GM06990 (cell line): ENCODE data around the gene KDELR1.

ENCODE experiments used
- DNase-seq: peaks from one replicate; pipeline ENCODE4 v3.0.0-alpha.2; 2011; ENCODE audit not compliant: insufficient read length; ENCODE audit errors: extremely low read depth
- H3K27me3 ChIP-seq: replicated peaks from 2 replicates; pipeline ENCODE4 v1.6.0; 2011; ENCODE audit warnings: low read length; ENCODE audit not compliant: control insufficient read depth, insufficient read depth
- H3K36me3 ChIP-seq: 2 replicates; pipeline ENCODE4 v1.5.1; 2011; ENCODE audit warnings: low read length; ENCODE audit not compliant: control insufficient read depth, insufficient read depth
- H3K4me3 ChIP-seq: replicated peaks from 2 replicates; pipeline ENCODE4 v1.5.1; 2011; ENCODE audit warnings: low read depth, mild to moderate bottlenecking, control low read depth, low read length
- CTCF ChIP-seq: IDR thresholded peaks from 2 replicates; pipeline ENCODE4 v1.5.1; 2011; ENCODE audit warnings: low read length, control low read depth, mild to moderate bottlenecking, inconsistent platforms; ENCODE audit not compliant: insufficient read depth, poor library complexity, severe bottlenecking

Gene KDELR1

GRCh38 chr19:48344892-48345291 is 46.5 kb downstream of the KDELR1 start:
- no peak for TF ChIP-seq CTCF

GRCh38 chr19:48342841-48343540 is 48.4 kb downstream of the KDELR1 start:
- H3K4me3 ChIP-seq: no peak overlapping the region
- TF ChIP-seq CTCF: no peak
- H3K27me3 ChIP-seq: no peaks in the 10 kb centered on the region
- no peaks in the 10 kb centered on the region for H3K36me3 ChIP-seq
- DNase-seq: no peak

More at GRCh38 chr19:48344892-48345291, 46.5 kb downstream of the KDELR1 start:
- no peak for DNase-seq
- Histone ChIP-seq H3K27me3 (no peaks in the 10 kb centered on the region), H3K4me3 (no peak overlapping the region), H3K36me3 (no peaks in the 10 kb centered on the region)

GRCh38 chr19:48342414-48342738 is 49.0 kb downstream of the KDELR1 start:
- TF ChIP-seq CTCF: no peak
- no peaks in the 10 kb centered on the region for H3K27me3 ChIP-seq

GRCh38 chr19:48341515-48342413 is 49.6 kb downstream of the KDELR1 start:
- no peak for TF ChIP-seq CTCF
- H3K27me3 ChIP-seq: no peaks in the 10 kb centered on the region
- H3K36me3 ChIP-seq: no peaks in the 10 kb centered on the region
- H3K4me3 ChIP-seq: no peak overlapping the region
- no peak for DNase-seq

More at GRCh38 chr19:48342414-48342738, 49.0 kb downstream of the KDELR1 start:
- H3K4me3 ChIP-seq: no peak overlapping the region
- no peak for DNase-seq
- H3K36me3 ChIP-seq: no peaks in the 10 kb centered on the region

- TF ChIP-seq CTCF: no peak
- Histone ChIP-seq H3K27me3 (no peaks in the 10 kb centered on the region), H3K4me3 (no peak overlapping the region), H3K36me3 (no peaks in the 10 kb centered on the region)
- no peak for DNase-seq
Observed at GRCh38 chr19:48340995-48341394, 50.4 kb downstream of the KDELR1 start.
